Measurements from ENCODE around the gene FAM171A1.
"Not testable (repeated sequence)": the region's sequence is repeated elsewhere in the genome, so short reads cannot be mapped to it uniquely, and the experiment has no call there.

FAM171A1 gene

GRCh38 chr10:15300145-15300544, 70.9 kb downstream of the FAM171A1 start:
- no peak overlapping the region for H3K4me3 ChIP-seq (ENCODE audit: low read length)

GRCh38 chr10:15296701-15297100, 74.4 kb downstream of the FAM171A1 start:
- Histone ChIP-seq H3K4me1 (ENCODE audit: control insufficient read depth, insufficient read depth, low read length) (peaks cover 18% of the 10 kb centered on the region), H3K4me2 (ENCODE audit: low read length) (no peak overlapping the region), H3K9me3 (replicated peaks; ENCODE audit: low read length) (no peaks in the 10 kb centered on the region), H3K4me3 (ENCODE audit: low read length) (no peak overlapping the region), H3K36me3 (ENCODE audit: insufficient read depth, low read length) (no peaks in the 10 kb centered on the region), H3K9ac (ENCODE audit: low read depth, low read length) (no peak overlapping the region), H3K27me3 (ENCODE audit: control insufficient read depth, insufficient read depth, low read length) (no peaks in the 10 kb centered on the region)

More at GRCh38 chr10:15300145-15300544, 70.9 kb downstream of the FAM171A1 start:
- Histone ChIP-seq H3K27me3 (ENCODE audit: control insufficient read depth, insufficient read depth, low read length) (no peaks in the 10 kb centered on the region), H3K9me3 (replicated peaks; ENCODE audit: low read length) (no peaks in the 10 kb centered on the region), H3K9ac (ENCODE audit: low read depth, low read length) (no peak overlapping the region), H3K4me1 (ENCODE audit: control insufficient read depth, insufficient read depth, low read length) (peaks cover 3% of the 10 kb centered on the region), H3K36me3 (ENCODE audit: insufficient read depth, low read length) (no peaks in the 10 kb centered on the region), H3K4me2 (ENCODE audit: low read length) (no peak overlapping the region)

GRCh38 chr10:15295537-15296325, 75.4 kb downstream of the FAM171A1 start:
- Histone ChIP-seq H3K27me3 (ENCODE audit: control insufficient read depth, insufficient read depth, low read length) (no peaks in the 10 kb centered on the region), H3K36me3 (ENCODE audit: insufficient read depth, low read length) (no peaks in the 10 kb centered on the region), H3K4me3 (ENCODE audit: low read length) (no peak overlapping the region), H3K4me1 (ENCODE audit: control insufficient read depth, insufficient read depth, low read length) (peaks cover 14% of the 10 kb centered on the region), H3K4me2 (ENCODE audit: low read length) (no peak overlapping the region), H3K9ac (ENCODE audit: low read depth, low read length) (no peak overlapping the region), H3K9me3 (replicated peaks; ENCODE audit: low read length) (no peaks in the 10 kb centered on the region)

GRCh38 chr10:15293862-15294842, 76.9 kb downstream of the FAM171A1 start:
- H3K36me3 ChIP-seq (ENCODE audit: insufficient read depth, low read length): no peaks in the 10 kb centered on the region
- peak overlapping the region; percentile 57 for H3K4me2 ChIP-seq (ENCODE audit: low read length)
- H3K9me3 ChIP-seq (replicated peaks; ENCODE audit: low read length): no peaks in the 10 kb centered on the region
- H3K4me3 ChIP-seq (ENCODE audit: low read length): peak overlapping the region; percentile 18
- no peak overlapping the region for H3K9ac ChIP-seq (ENCODE audit: low read depth, low read length)
- H3K4me1 ChIP-seq (ENCODE audit: control insufficient read depth, insufficient read depth, low read length): peaks cover 14% of the 10 kb centered on the region
- no peaks in the 10 kb centered on the region for H3K27me3 ChIP-seq (ENCODE audit: control insufficient read depth, insufficient read depth, low read length)

GRCh38 chr10:15290671-15291070, 80.4 kb downstream of the FAM171A1 start:
- H3K9me3 ChIP-seq (replicated peaks; ENCODE audit: low read length): no peaks in the 10 kb centered on the region

GRCh38 chr10:15290150-15290549, 80.9 kb downstream of the FAM171A1 start:
- no peak overlapping the region for H3K4me3 ChIP-seq (ENCODE audit: low read length)
- no peaks in the 10 kb centered on the region for H3K27me3 ChIP-seq (ENCODE audit: control insufficient read depth, insufficient read depth, low read length)
- no peak overlapping the region for H3K9ac ChIP-seq (ENCODE audit: low read depth, low read length)
- H3K9me3 ChIP-seq (replicated peaks; ENCODE audit: low read length): no peaks in the 10 kb centered on the region
- H3K36me3 ChIP-seq (ENCODE audit: insufficient read depth, low read length): no peaks in the 10 kb centered on the region
- peaks cover 14% of the 10 kb centered on the region for H3K4me1 ChIP-seq (ENCODE audit: control insufficient read depth, insufficient read depth, low read length)
- H3K4me2 ChIP-seq (ENCODE audit: low read length): no peak overlapping the region

More at GRCh38 chr10:15290671-15291070, 80.4 kb downstream of the FAM171A1 start:
- Histone ChIP-seq H3K4me3 (ENCODE audit: low read length) (no peak overlapping the region), H3K27me3 (ENCODE audit: control insufficient read depth, insufficient read depth, low read length) (no peaks in the 10 kb centered on the region), H3K4me1 (ENCODE audit: control insufficient read depth, insufficient read depth, low read length) (peaks cover 14% of the 10 kb centered on the region), H3K9ac (ENCODE audit: low read depth, low read length) (no peak overlapping the region), H3K4me2 (ENCODE audit: low read length) (no peak overlapping the region), H3K36me3 (ENCODE audit: insufficient read depth, low read length) (no peaks in the 10 kb centered on the region)

- H3K4me3 ChIP-seq (ENCODE audit: low read length): no peak overlapping the region
- no peak overlapping the region for H3K9ac ChIP-seq (ENCODE audit: low read depth, low read length)
- no peaks in the 10 kb centered on the region for H3K9me3 ChIP-seq (replicated peaks; ENCODE audit: low read length)
- H3K4me1 ChIP-seq (ENCODE audit: control insufficient read depth, insufficient read depth, low read length): no peaks in the 10 kb centered on the region
- H3K27me3 ChIP-seq (ENCODE audit: control insufficient read depth, insufficient read depth, low read length): no peaks in the 10 kb centered on the region
- no peak overlapping the region for H3K4me2 ChIP-seq (ENCODE audit: low read length)
- peaks cover 9% of the 10 kb centered on the region for H3K36me3 ChIP-seq (ENCODE audit: insufficient read depth, low read length)
Measured at GRCh38 chr10:15280974-15281373, 90.1 kb downstream of the FAM171A1 start.

- H3K9me3 ChIP-seq (replicated peaks; ENCODE audit: low read length): no peaks in the 10 kb centered on the region
- no peaks in the 10 kb centered on the region for H3K27me3 ChIP-seq (ENCODE audit: control insufficient read depth, insufficient read depth, low read length)
- no peak overlapping the region for H3K4me2 ChIP-seq (ENCODE audit: low read length)
- H3K4me1 ChIP-seq (ENCODE audit: control insufficient read depth, insufficient read depth, low read length): no peaks in the 10 kb centered on the region
- H3K4me3 ChIP-seq (ENCODE audit: low read length): no peak overlapping the region
- H3K9ac ChIP-seq (ENCODE audit: low read depth, low read length): no peak overlapping the region
- peaks cover 9% of the 10 kb centered on the region for H3K36me3 ChIP-seq (ENCODE audit: insufficient read depth, low read length)
Measured at GRCh38 chr10:15280462-15280861, 90.6 kb downstream of the FAM171A1 start.

- Histone ChIP-seq H3K4me1 (ENCODE audit: control insufficient read depth, insufficient read depth, low read length) (no peaks in the 10 kb centered on the region), H3K27me3 (ENCODE audit: control insufficient read depth, insufficient read depth, low read length) (no peaks in the 10 kb centered on the region), H3K9ac (ENCODE audit: low read depth, low read length) (no peak overlapping the region), H3K36me3 (ENCODE audit: insufficient read depth, low read length) (peaks cover 9% of the 10 kb centered on the region), H3K4me3 (ENCODE audit: low read length) (no peak overlapping the region), H3K9me3 (replicated peaks; ENCODE audit: low read length) (no peaks in the 10 kb centered on the region), H3K4me2 (ENCODE audit: low read length) (no peak overlapping the region)
Measured at GRCh38 chr10:15279236-15279635, 91.9 kb downstream of the FAM171A1 start.

GRCh38 chr10:15278786-15279185, 92.3 kb downstream of the FAM171A1 start:
- no peak overlapping the region for H3K9ac ChIP-seq (ENCODE audit: low read depth, low read length)
- no peak overlapping the region for H3K4me3 ChIP-seq (ENCODE audit: low read length)
- H3K36me3 ChIP-seq (ENCODE audit: insufficient read depth, low read length): peaks cover 9% of the 10 kb centered on the region
- no peaks in the 10 kb centered on the region for H3K4me1 ChIP-seq (ENCODE audit: control insufficient read depth, insufficient read depth, low read length)
- H3K4me2 ChIP-seq (ENCODE audit: low read length): no peak overlapping the region
- no peaks in the 10 kb centered on the region for H3K27me3 ChIP-seq (ENCODE audit: control insufficient read depth, insufficient read depth, low read length)
- H3K9me3 ChIP-seq (replicated peaks; ENCODE audit: low read length): no peaks in the 10 kb centered on the region

GRCh38 chr10:15276039-15276438, 95.0 kb downstream of the FAM171A1 start:
- not testable (repeated sequence) for H3K36me3 ChIP-seq (ENCODE audit: insufficient read depth, low read length); H3K4me3 ChIP-seq (ENCODE audit: low read length); H3K9me3 ChIP-seq (replicated peaks; ENCODE audit: low read length); H3K27me3 ChIP-seq (ENCODE audit: control insufficient read depth, insufficient read depth, low read length); H3K4me2 ChIP-seq (ENCODE audit: low read length); H3K9ac ChIP-seq (ENCODE audit: low read depth, low read length); H3K4me1 ChIP-seq (ENCODE audit: control insufficient read depth, insufficient read depth, low read length)

All from skeletal muscle satellite cell (primary cell).